OCI-LY3 (cell line): ENCODE results near the gene BCAR1.

ENCODE experiments used
- H2AFZ ChIP-seq: fragments of 200-600, 300-600 bp; shearing (Covaris generic); 2 replicates; pipeline ENCODE4 v1.6.0; 2014; ENCODE audit warnings: antibody characterized with exemption, low read depth, low read length
- H3K27ac ChIP-seq: fragments of 200-600, 300-600 bp; sonication (generic); 2 replicates; pipeline ENCODE4 v1.5.1; 2014; ENCODE audit warnings: mild to moderate bottlenecking, low read length, moderate library complexity, mixed read lengths
- H3K27me3 ChIP-seq: fragments of 200-600, 300-600 bp; sonication (generic); 2 replicates; pipeline ENCODE4 v1.6.1; 2014; ENCODE audit warnings: low read depth, low read length, mixed read lengths
- H3K36me3 ChIP-seq: fragments of 200-600, 300-600 bp; sonication (generic); replicated peaks from 2 replicates; pipeline ENCODE3; 2014; ENCODE audit warnings: low read depth, low read length, mixed read lengths
- H3K4me1 ChIP-seq: fragments of 300-600, 200-600 bp; sonication (generic); 2 replicates; pipeline ENCODE4 v1.6.1; 2014; ENCODE audit warnings: low read length, mixed read lengths
- H3K4me2 ChIP-seq: fragments of 200-600, 300-600 bp; sonication (generic); 2 replicates; pipeline ENCODE4 v1.6.1; 2014; ENCODE audit warnings: low read length, mixed read lengths
- H3K4me3 ChIP-seq: fragments of 300-600, 200-600 bp; sonication (generic); 2 replicates; pipeline ENCODE4 v1.5.1; 2014; ENCODE audit warnings: antibody characterized with exemption, mild to moderate bottlenecking, low read length, moderate library complexity
- H3K79me2 ChIP-seq: fragments of 300-600, 200-600 bp; shearing (Covaris generic); 2 replicates; pipeline ENCODE4 v1.6.1; 2014; ENCODE audit warnings: mild to moderate bottlenecking, low read length, mixed read lengths
- H3K9ac ChIP-seq: fragments of 300-600, 200-600 bp; shearing (Covaris generic); 2 replicates; pipeline ENCODE4 v1.6.0; 2014; ENCODE audit warnings: mild to moderate bottlenecking, low read length, moderate library complexity
- H3K9me3 ChIP-seq: fragments of 200-600, 300-600 bp; shearing (Covaris generic); 2 replicates; pipeline ENCODE4 v1.6.1; 2014; ENCODE audit warnings: low read length, mixed read lengths; ENCODE audit not compliant: insufficient read depth
- H4K20me1 ChIP-seq: fragments of 200-600, 300-600 bp; sonication (generic); 2 replicates; pipeline ENCODE4 v1.6.1; 2016; ENCODE audit warnings: low read length, mixed read lengths; ENCODE audit not compliant: insufficient read depth
- CTCF ChIP-seq: fragments of 200-600, 300-600 bp; sonication (generic); IDR thresholded peaks from 2 replicates; pipeline ENCODE4 v1.5.1; 2014; ENCODE audit warnings: antibody characterized with exemption, low read length, low read depth
- EZH2phosphoT487 ChIP-seq: fragments of 200-600 bp; shearing (Covaris generic); IDR thresholded peaks from 2 replicates; pipeline ENCODE4 v1.6.1; 2018; ENCODE audit warnings: antibody characterized with exemption, mixed run types, low read depth

The BCAR1 gene

GRCh38 chr16:75189638-75190245 is 61.7 kb downstream of the BCAR1 start:
- no peak overlapping the region for H2AFZ ChIP-seq
- H3K36me3 ChIP-seq, result no peaks in the 10 kb centered on the region
- H3K27me3 ChIP-seq, result peaks cover 36% of the 10 kb centered on the region; the same call in 1 of the 2 replicates
- no peaks in the 10 kb centered on the region; the same call in 1 of the 2 replicates for H3K9me3 ChIP-seq
- H3K9ac ChIP-seq, result no peak overlapping the region
- no peak for TF ChIP-seq EZH2phosphoT487
- no peak for TF ChIP-seq CTCF
- no peaks in the 10 kb centered on the region for H4K20me1 ChIP-seq
- H3K79me2 ChIP-seq, result no peaks in the 10 kb centered on the region
- no peak overlapping the region for H3K4me3 ChIP-seq
- no peak overlapping the region for H3K27ac ChIP-seq
- H3K4me1 ChIP-seq, result no peaks in the 10 kb centered on the region
- H3K4me2 ChIP-seq, result no peak overlapping the region

- H2AFZ ChIP-seq, result no peak overlapping the region
- no peak overlapping the region for H3K27ac ChIP-seq
- H3K4me2 ChIP-seq, result no peak overlapping the region
- no peaks in the 10 kb centered on the region for H3K79me2 ChIP-seq
- no peaks in the 10 kb centered on the region; the same call in 1 of the 2 replicates for H3K9me3 ChIP-seq
- H3K36me3 ChIP-seq, result no peaks in the 10 kb centered on the region
- H3K4me3 ChIP-seq, result no peak overlapping the region
- peaks cover 36% of the 10 kb centered on the region; the same call in 1 of the 2 replicates for H3K27me3 ChIP-seq
- no peak overlapping the region for H3K9ac ChIP-seq
- TF ChIP-seq CTCF (no peak), EZH2phosphoT487 (no peak)
- no peaks in the 10 kb centered on the region for H3K4me1 ChIP-seq
- H4K20me1 ChIP-seq, result no peaks in the 10 kb centered on the region
Observed at GRCh38 chr16:75188832-75189477, 62.5 kb downstream of the BCAR1 start.

GRCh38 chr16:75181630-75182029 is 69.8 kb downstream of the BCAR1 start:
- peaks cover 15% of the 10 kb centered on the region for H3K9me3 ChIP-seq
- no peak overlapping the region for H2AFZ ChIP-seq
- H3K4me2 ChIP-seq, result no peak overlapping the region

More at GRCh38 chr16:75181630-75182029, 69.8 kb downstream of the BCAR1 start:
- Histone ChIP-seq H3K27ac (no peak overlapping the region), H3K4me3 (no peak overlapping the region), H3K36me3 (peaks cover 14% of the 10 kb centered on the region), H3K79me2 (no peaks in the 10 kb centered on the region), H4K20me1 (no peaks in the 10 kb centered on the region), H3K9ac (no peak overlapping the region), H3K27me3 (peaks cover 19% of the 10 kb centered on the region; the same call in 1 of the 2 replicates), H3K4me1 (peaks cover 9% of the 10 kb centered on the region)
- no peak for TF ChIP-seq CTCF
- TF ChIP-seq EZH2phosphoT487, result no peak
